ENCODE results near the gene SMCO3. TPM values are rescaled to one million over a fixed set of nuclear protein-coding genes. Genes with fewer than 3 reads are reported as not detected.

SMCO3 gene
- polyA plus RNA-seq, 1 of the 3 experiments (the other 2 are of a cell fraction): 0.03 TPM

GRCh38 chr12:14826491-14826890, 12.5 kb upstream of the SMCO3 start:
- 98% methylated on average over 5 of the region's 5 CpGs for WGBS (ENCODE audit: low lambda C conversion rate)
- no peak for DNase-seq

GRCh38 chr12:14825256-14825655, 11.3 kb upstream of the SMCO3 start:
- no peaks in the 10 kb centered on the region for H3K9me3 ChIP-seq
- H3K36me3 ChIP-seq (replicated peaks in 1 of 2; ENCODE audit: control insufficient read depth in 1 of 2, insufficient read depth in 2 of 2, low read length in 1 of 2): no peaks in the 10 kb centered on the region
- POLR2A ChIA-PET: no interaction called here
- no peak overlapping the region for H3K4me2 ChIP-seq
- no peaks in the 10 kb centered on the region for H3F3A ChIP-seq (replicated peaks; ENCODE audit: insufficient read depth)
- H3K79me2 ChIP-seq (ENCODE audit: insufficient read depth): no peaks in the 10 kb centered on the region
- no peak overlapping the region for H3K9ac ChIP-seq
- no peaks in the 10 kb centered on the region for H3K9me2 ChIP-seq
- TF ChIP-seq FOXJ3 (CRISPR knock-in tag; IDR thresholded peaks at IDR 0.05) (no peak), USF2 (IDR thresholded peaks at IDR 0.05; ENCODE audit: borderline replicate concordance, low read depth, low read length) (no peak), USF1 (IDR thresholded peaks at IDR 0.05; ENCODE audit: borderline replicate concordance, low read depth) (no peak), TCF12 (IDR thresholded peaks at IDR 0.05) (no peak), REST (IDR thresholded peaks at IDR 0.05; ENCODE audit: low read depth, low read length) (no peak), NRF1 (IDR thresholded peaks at IDR 0.05; ENCODE audit: low read depth, low read length) (no peak), TAF1 (IDR thresholded peaks at IDR 0.05; ENCODE audit: borderline replicate concordance, low read depth, low read length) (no peak), SMC3 (IDR thresholded peaks at IDR 0.05; ENCODE audit: low read depth, low read length) (no peak), YY1 (IDR thresholded peaks at IDR 0.05; ENCODE audit: low read depth) (no peak), MEF2A (IDR thresholded peaks at IDR 0.05; ENCODE audit: borderline replicate concordance, low read depth) (no peak), PBX3 (IDR thresholded peaks at IDR 0.05) (no peak), CHD2 (IDR thresholded peaks at IDR 0.05; ENCODE audit: low read length, partially characterized antibody) (no peak)
- no peaks in the 10 kb centered on the region for H3K27me3 ChIP-seq (ENCODE audit: insufficient read depth)
- no peak overlapping the region for H3K4me3 ChIP-seq (ENCODE audit: low read depth in 2 of 2, low read length in 1 of 2)
- no peak overlapping the region; a peak in 1 of 4 replicates for H3K27ac ChIP-seq (ENCODE audit: low read depth in 2 of 2, low read length in 1 of 2)
- CTCF ChIA-PET: interaction anchor here (0.5 to 1.4 kb wide), 4 partner anchors 14 to 604 kb away, joined by 3 to 4 read pairs (median 3); no protein-coding TSS in a partner anchor
- no peaks in the 10 kb centered on the region for H4K20me1 ChIP-seq (ENCODE audit: insufficient read depth)
- no peak for DNase-seq
- H3K4me1 ChIP-seq (ENCODE audit: control insufficient read depth in 1 of 2, insufficient read depth in 2 of 2, low read depth in 1 of 2, low read length in 1 of 2): no peaks in the 10 kb centered on the region; a peak in 1 of 4 replicates
- H2AFZ ChIP-seq (ENCODE audit: low read depth): no peak overlapping the region

More at GRCh38 chr12:14826491-14826890, 12.5 kb upstream of the SMCO3 start:
- Histone ChIP-seq H3K9me2 (no peaks in the 10 kb centered on the region), H3K36me3 (replicated peaks in 1 of 2; ENCODE audit: control insufficient read depth in 1 of 2, insufficient read depth in 2 of 2, low read length in 1 of 2) (no peaks in the 10 kb centered on the region), H3K9ac (no peak overlapping the region), H3K4me2 (no peak overlapping the region), H3K27me3 (ENCODE audit: insufficient read depth) (no peaks in the 10 kb centered on the region), H3K79me2 (ENCODE audit: insufficient read depth) (no peaks in the 10 kb centered on the region), H2AFZ (ENCODE audit: low read depth) (no peak overlapping the region), H4K20me1 (ENCODE audit: insufficient read depth) (no peaks in the 10 kb centered on the region), H3K4me1 (ENCODE audit: control insufficient read depth in 1 of 2, insufficient read depth in 2 of 2, low read depth in 1 of 2, low read length in 1 of 2) (no peaks in the 10 kb centered on the region; a peak in 1 of 4 replicates), H3K9me3 (no peaks in the 10 kb centered on the region), H3K27ac (ENCODE audit: low read depth in 2 of 2, low read length in 1 of 2) (no peak overlapping the region), H3F3A (replicated peaks; ENCODE audit: insufficient read depth) (no peaks in the 10 kb centered on the region), H3K4me3 (ENCODE audit: low read depth in 2 of 2, low read length in 1 of 2) (no peak overlapping the region)
- TF ChIP-seq SIN3A (IDR thresholded peaks at IDR 0.05; ENCODE audit: borderline replicate concordance, low read depth, low read length) (no peak), SMC3 (IDR thresholded peaks at IDR 0.05; ENCODE audit: low read depth, low read length) (no peak), PBX3 (IDR thresholded peaks at IDR 0.05) (no peak)
- POLR2A ChIA-PET: no interaction called here
- CTCF ChIA-PET: no interaction called here

Measured in SK-N-SH (cell line).